ENCODE data around the gene KPNA2.
"Not testable (repeated sequence)": the region's sequence is repeated elsewhere in the genome, so short reads cannot be mapped to it uniquely, and the experiment has no call there.

GRCh38 chr17:68022547-68022946 lies 13.0 kb upstream of the KPNA2 start:
- not testable (repeated sequence) for TF ChIP-seq CTCF, POLR2A (IDR thresholded peaks at IDR 0.05)

Measured in sigmoid colon (tissue), 3 donors.